Ovary (tissue), 9 donors: ENCODE data around the gene ASCL5. TPM values are rescaled to one million over a fixed set of nuclear protein-coding genes. Genes with fewer than 3 reads are reported as not detected.

Experiments used
- DNase-seq, 5 donors: peaks; one replicate each; pipeline ENCODE4 v3.0.0-alpha.2; 2019 to 2020
- H3K27ac ChIP-seq, 2 donors: fragments of 200-600 bp; one replicate each; pipeline versions ENCODE4 v1.5.1 to v1.8.0; 2019 to 2022
- H3K27me3 ChIP-seq: fragments of 200-600 bp; one replicate; pipeline ENCODE4 v1.8.0; 2022
- H3K36me3 ChIP-seq: fragments of 200-600 bp; sonication (generic); one replicate; pipeline ENCODE4 v1.5.1; 2019
- H3K4me1 ChIP-seq: one replicate; pipeline ENCODE4 v1.8.1; 2013; ENCODE audit warnings: mild to moderate bottlenecking, moderate library complexity; ENCODE audit not compliant: insufficient read depth
- H3K4me3 ChIP-seq: fragments of 200-600 bp; sonication (generic); one replicate; pipeline ENCODE4 v1.5.1; 2017
- H3K9me3 ChIP-seq, 2 donors: fragments of 200-600 bp in 1 of 2; sonication (generic) in 1 of 2; one replicate each; pipeline versions ENCODE4 v1.5.1 to v1.8.1; 2013 to 2019; ENCODE audit warnings: mild to moderate bottlenecking in 1 of 2, moderate library complexity in 1 of 2
- EP300 ChIP-seq: sonication (generic); formaldehyde crosslinking; IDR thresholded peaks from one replicate; pipeline ENCODE4 v1.6.1; 2017; ENCODE audit warnings: antibody characterized with exemption
- POLR2A ChIP-seq: fragments of 450-650 bp; IDR thresholded peaks from one replicate; pipeline ENCODE4 v1.6.1; 2017; ENCODE audit warnings: antibody characterized with exemption, mild to moderate bottlenecking, moderate library complexity
- WGBS, 3 donors: extraction: QIAGEN DNeasy Blood & Tissue Kit in 1 of 3; methylation state at CpG; one replicate each; pipeline versions ENCODE4 v1.1.5 to v1.1.7; 2013 to 2017; 5-methylcytosine and 5-hydroxymethylcytosine counted together
- intact Hi-C, 4 donors: fragments of 100-400 bp; cut with DNase I; formaldehyde crosslinking; loops; one replicate each; pipeline versions ENCODE4 v1.11.0 to v1.15.1; 2022 to 2023
- polyA plus RNA-seq, 2 donors: library from polyadenylated mRNA; stranded (reverse); fragments of 200-250 nt in 1 of 2; fragments of 350-450 nt in 1 of 2; fragmentation: Illumina TruSeq in 1 of 2; extraction: RNeasy Lipid Tissue Mini Kit (QIAGEN cat#74804) in 1 of 2; gene quantifications; one replicate each; pipeline ENCODE4 v1.2.3, GENCODE V29; 2013 to 2014
- total RNA-seq, 7 donors: library from RNA; depleted of rRNA in 2 of 7; stranded (reverse); fragments of >200 nt in 2 of 7; fragmentation: NEBNext Ultra II Directional in 3 of 7; extraction: Animal tissue kit (Norgen Biotek cat#: 25700) in 3 of 7; gene quantifications; one replicate each; pipeline versions ENCODE4 v1.1.0 to v1.2.4, GENCODE V29; 2016 to 2023
- TF ChIP-seq, protein P1 (sequence below), 3 donors: fragments of 450-650 bp in 2 of 3; fragments of 200-600 bp in 1 of 3; IDR thresholded peaks; one replicate each; pipeline versions ENCODE4 v1.5.1 to v1.8.0; 2016 to 2022; ENCODE audit warnings: antibody characterized with exemption in 3 of 3, mild to moderate bottlenecking in 1 of 3
- donor health status: DM: no; HTN: no; CAD: no; lungs with moderate emphysema.
- donor health status: DM: no; HTN: no; CAD: no.
- donor health status: Bipolar disorder and iron deficiency.
- donor health status: DM: yes; HTN: yes; CAD: no.
- donor health status: DM: no; HTN: no; CAD: no.
- donor health status: DM: yes; HTN: yes; CAD: no.

ASCL5 gene
- total and polyA plus RNA-seq, 9 donors = 0.06 TPM; not detected in 8

DNA sequence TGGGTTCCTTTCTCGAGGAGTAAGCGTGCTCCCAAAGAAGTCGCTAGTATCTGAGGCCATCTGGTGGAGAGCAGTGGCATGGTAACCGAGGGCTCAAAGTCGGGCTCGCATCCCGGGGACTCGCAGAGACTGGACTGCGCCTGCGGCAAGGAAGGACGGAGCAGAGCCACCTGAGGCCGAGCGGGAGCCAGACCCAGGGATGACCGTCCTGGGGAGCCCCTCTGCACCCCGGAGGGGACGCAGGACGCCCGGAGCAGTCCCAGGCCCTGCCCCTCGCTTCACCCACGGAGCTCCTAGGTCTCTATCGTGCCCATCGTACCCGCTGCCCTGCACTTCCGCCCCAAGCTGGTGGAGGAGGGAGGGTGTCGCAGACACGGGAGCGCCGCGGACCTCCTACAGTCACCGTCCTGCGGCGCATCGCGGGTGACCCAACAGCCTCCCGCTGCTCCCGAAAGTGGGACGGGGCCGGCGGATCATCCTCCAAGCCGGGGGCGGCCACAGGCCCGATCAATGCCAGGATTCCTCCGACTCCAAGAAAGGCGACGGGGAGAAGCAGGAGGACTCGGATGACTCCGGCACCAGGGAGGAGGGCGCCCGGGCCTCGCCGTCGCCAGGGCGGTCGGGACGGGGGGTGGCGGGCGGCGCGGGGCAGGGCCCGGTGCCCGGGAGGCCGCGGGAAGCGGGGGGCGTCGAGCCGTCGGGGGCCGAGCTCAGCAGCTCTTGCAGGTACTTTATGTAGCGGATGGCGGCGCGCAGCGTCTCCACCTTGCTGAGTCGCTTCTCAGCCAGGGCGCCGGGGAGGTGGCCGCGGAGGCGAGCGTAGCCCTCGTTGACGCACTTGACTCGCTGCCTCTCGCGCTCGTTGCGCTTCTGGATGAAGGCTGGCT, 12.5 kb downstream of the ASCL5 start:
- Histone ChIP-seq H3K36me3 (no peaks in the 10 kb centered on the region), H3K27ac (no peak overlapping the region), H3K27me3 (no peaks in the 10 kb centered on the region), H3K9me3 (no peaks in the 10 kb centered on the region), H3K4me3 (peak overlapping the region; percentile 58), H3K4me1 (no peaks in the 10 kb centered on the region)
- DNase-seq = peak; percentile 82 to 86 (median 85)
- 1 to 8% (median 3%) methylated on average over 49 to 88 of the region's 88 CpGs for WGBS, 3 donors
- intact Hi-C loops = loop anchor here (1.0 to 5.0 kb wide), 2 partner anchors 142 to 144 kb away; no protein-coding TSS in a partner anchor
- TF ChIP-seq, protein P1, sequence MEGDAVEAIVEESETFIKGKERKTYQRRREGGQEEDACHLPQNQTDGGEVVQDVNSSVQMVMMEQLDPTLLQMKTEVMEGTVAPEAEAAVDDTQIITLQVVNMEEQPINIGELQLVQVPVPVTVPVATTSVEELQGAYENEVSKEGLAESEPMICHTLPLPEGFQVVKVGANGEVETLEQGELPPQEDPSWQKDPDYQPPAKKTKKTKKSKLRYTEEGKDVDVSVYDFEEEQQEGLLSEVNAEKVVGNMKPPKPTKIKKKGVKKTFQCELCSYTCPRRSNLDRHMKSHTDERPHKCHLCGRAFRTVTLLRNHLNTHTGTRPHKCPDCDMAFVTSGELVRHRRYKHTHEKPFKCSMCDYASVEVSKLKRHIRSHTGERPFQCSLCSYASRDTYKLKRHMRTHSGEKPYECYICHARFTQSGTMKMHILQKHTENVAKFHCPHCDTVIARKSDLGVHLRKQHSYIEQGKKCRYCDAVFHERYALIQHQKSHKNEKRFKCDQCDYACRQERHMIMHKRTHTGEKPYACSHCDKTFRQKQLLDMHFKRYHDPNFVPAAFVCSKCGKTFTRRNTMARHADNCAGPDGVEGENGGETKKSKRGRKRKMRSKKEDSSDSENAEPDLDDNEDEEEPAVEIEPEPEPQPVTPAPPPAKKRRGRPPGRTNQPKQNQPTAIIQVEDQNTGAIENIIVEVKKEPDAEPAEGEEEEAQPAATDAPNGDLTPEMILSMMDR (IDR thresholded peaks at IDR 0.05) = peak; percentile 61 to 82 (median 81)
- TF ChIP-seq POLR2A (peak; percentile 29), EP300 (no peak)

DNA sequence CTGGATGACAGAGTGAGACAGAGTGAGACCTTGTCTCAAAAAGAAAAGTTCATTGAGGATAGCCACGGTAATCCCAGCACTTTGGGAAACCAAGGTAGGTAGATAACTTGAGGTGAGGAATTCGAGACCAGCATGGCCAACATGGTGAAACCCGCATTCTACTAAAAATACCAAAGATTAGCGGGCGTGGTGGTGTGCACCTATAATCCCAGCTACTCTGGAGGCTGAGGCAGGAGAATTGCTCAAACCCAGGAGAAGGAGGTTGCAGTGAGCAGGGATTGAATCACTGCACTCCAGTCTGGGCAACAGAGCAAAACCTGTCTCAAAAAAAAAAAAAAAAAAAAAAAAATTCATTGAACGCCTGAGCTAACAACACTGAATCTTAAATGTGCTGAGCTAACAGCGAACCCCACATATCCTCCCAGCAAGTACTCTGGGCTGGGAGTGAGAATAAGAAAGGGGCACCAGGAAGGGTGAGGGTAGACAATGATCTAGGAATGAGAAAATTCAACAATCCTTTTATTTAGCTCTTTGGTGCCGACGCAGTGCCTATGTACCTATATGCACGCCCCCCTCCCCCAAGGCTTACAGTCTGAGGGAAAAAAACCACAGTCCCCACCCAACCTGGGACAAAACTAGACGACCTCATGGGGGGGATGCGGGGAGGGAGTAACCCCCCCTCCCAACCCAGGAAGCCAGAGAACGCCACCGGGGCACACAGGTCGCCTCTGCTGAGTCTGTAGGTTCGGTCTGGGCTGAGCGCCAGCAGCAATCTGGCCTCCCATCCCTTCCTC, 13.3 kb downstream of the ASCL5 start:
- Histone ChIP-seq H3K4me3 (peak overlapping the region; percentile 58), H3K27ac (no peak overlapping the region), H3K9me3 (no peaks in the 10 kb centered on the region), H3K4me1 (no peaks in the 10 kb centered on the region), H3K27me3 (no peaks in the 10 kb centered on the region), H3K36me3 (no peaks in the 10 kb centered on the region)
- no peak for DNase-seq
- intact Hi-C loops = loop anchor here in 3 of 4 donors (1.0 to 5.0 kb wide), 2 partner anchors 141 to 143 kb away; no protein-coding TSS in a partner anchor
- 37 to 41% (median 40%) methylated on average over 17 of the region's 17 CpGs for WGBS, 3 donors
- TF ChIP-seq POLR2A (no peak), EP300 (no peak)
- TF ChIP-seq, protein P1 (IDR thresholded peaks at IDR 0.05) = no peak

DNA sequence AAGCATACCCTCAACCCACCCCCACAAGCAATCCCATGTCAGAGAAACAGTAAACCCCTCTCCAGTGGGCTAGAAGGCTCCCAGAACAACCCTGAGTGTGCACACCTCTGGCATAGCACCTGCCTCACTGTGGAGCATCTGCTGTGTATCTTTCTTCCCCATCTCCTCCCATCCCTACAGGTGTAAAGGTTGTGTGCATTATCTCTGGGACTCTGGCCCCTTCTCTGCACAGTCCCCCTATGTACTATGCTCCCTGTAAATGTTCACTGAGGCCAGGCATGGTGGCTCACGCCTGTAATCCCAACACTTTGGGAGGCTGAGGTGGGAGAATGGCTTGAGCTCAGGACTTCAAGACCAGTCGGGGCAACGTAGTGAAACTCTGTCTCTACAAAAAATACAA, 14.1 kb downstream of the ASCL5 start:
- DNase-seq = no peak
- H3K27ac ChIP-seq = no peak overlapping the region
- intact Hi-C loops = loop anchor here in 2 of 4 donors (5.0 kb wide), 1 partner anchor 141 kb away; no protein-coding TSS in a partner anchor
- no peaks in the 10 kb centered on the region for H3K27me3 ChIP-seq
- no peaks in the 10 kb centered on the region for H3K4me1 ChIP-seq
- no peak overlapping the region for H3K4me3 ChIP-seq
- H3K36me3 ChIP-seq = no peaks in the 10 kb centered on the region
- WGBS, 3 donors = 87 to 97% (median 88%) methylated on average over 3 of the region's 3 CpGs
- TF ChIP-seq, protein P1 (IDR thresholded peaks at IDR 0.05) = no peak
- TF ChIP-seq EP300 (no peak), POLR2A (no peak)
- no peaks in the 10 kb centered on the region for H3K9me3 ChIP-seq

DNA sequence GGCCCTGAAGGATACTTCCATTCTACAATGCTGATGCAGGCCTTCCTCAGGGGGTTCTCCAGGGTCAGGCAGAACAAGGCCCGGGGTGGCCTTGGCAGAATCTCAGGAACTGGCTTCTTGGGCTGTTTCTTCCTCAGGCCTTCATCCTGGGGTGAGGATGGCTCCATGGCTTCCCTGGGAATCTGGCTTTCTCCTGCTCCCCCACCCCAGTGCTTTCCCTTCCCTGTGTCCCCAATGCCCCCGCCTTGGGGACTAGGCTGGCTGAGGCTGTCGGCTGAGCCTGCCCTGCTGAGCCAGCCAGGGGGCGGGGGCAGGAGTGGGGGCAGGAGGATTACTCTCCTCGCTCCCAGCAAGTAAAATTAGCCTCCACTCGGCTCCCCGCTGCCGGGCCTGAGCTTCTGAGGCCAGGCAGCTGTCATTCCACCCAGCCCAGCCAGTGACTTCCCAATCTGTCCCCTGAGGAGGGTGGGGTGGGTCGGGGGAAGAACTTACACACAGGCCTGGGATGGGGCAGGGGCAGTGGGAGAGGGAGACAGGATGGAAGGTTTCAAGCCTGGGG, 14.7 kb downstream of the ASCL5 start, which contains the start of gene CACNA1S:
Gene CACNA1S, minus strand, starts transcription at position 254 of the 559 bp plus-strand sequence. Its CDS starts 87 bp downstream, at position 167.
- H3K27me3 ChIP-seq = no peaks in the 10 kb centered on the region
- H3K4me1 ChIP-seq = no peaks in the 10 kb centered on the region
- H3K9me3 ChIP-seq = no peaks in the 10 kb centered on the region
- no peaks in the 10 kb centered on the region for H3K36me3 ChIP-seq
- no peak for DNase-seq
- intact Hi-C loops = loop anchor here in 2 of 4 donors (5.0 kb wide), 1 partner anchor 140 kb away; no protein-coding TSS in a partner anchor
- H3K27ac ChIP-seq = no peak within 1 kb of the TSS
- TF ChIP-seq POLR2A = no peak
- TF ChIP-seq, protein P1 (IDR thresholded peaks at IDR 0.05) = no peak
- no peak for TF ChIP-seq EP300
- no peak within 1 kb of the TSS for H3K4me3 ChIP-seq
- 80 to 88% (median 87%) methylated on average over 9 of the region's 9 CpGs for WGBS, 3 donors
